ENCODE results near the gene ANOS1.
A peak's percentile ranks its signal among the peaks of the same experiment; 100 is the strongest.

ANOS1 gene

GRCh38 chrX:8717354-8717753 lies 14.6 kb downstream of the ANOS1 start:
- no peak for DNase-seq

- DNase-seq, result peak; percentile 11
Observed at GRCh38 chrX:8714164-8714563, 17.8 kb downstream of the ANOS1 start.

- DNase-seq, result peak; percentile 4
Observed at GRCh38 chrX:8711401-8711800, 20.5 kb downstream of the ANOS1 start.

DNA sequence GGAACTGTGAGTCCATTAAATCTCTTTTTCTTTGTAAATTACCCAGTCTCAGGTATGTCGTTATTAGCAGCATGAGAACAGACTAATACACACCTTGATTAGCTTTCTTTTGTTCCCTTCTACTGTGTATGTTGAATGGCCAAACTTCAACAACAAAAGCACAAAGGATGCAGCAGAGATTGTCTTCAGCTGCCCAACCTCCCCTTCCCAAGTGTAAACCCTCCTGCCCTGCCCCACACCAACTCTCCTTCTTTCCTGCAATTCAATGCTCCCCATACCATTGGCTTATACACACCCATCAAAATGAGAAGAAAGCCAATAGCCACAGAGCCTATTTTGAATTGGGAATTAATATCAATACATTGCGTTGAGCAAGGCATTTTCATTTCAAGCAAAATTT lies 27.8 kb downstream of the ANOS1 start:
- no peak for DNase-seq

DNA sequence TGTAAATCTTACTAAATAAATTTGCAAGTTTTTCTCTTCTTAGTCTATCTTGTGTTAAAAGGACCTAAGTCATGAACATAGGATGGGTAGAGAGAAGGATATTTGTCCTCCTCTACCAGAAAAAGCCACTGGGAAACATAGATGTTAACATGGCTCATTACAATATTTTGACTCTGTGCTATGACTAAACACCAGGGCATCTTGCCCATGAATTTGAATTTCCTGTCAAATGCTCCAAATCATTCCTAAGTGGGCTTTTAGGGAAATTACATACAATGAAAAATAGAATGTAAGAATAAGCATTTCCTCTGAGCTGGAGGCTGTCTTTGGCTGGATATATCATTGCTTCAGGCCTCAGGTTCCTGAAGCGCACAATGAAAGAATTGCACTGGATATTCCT lies 39.1 kb downstream of the ANOS1 start:
- DNase-seq, result no peak

- no peak for DNase-seq
Observed at GRCh38 chrX:8689473-8689872, 42.5 kb downstream of the ANOS1 start.

- no peak for DNase-seq
Observed at GRCh38 chrX:8688776-8689175, 43.2 kb downstream of the ANOS1 start.

- no peak for DNase-seq
Observed at GRCh38 chrX:8684201-8684965, 47.6 kb downstream of the ANOS1 start.

DNA sequence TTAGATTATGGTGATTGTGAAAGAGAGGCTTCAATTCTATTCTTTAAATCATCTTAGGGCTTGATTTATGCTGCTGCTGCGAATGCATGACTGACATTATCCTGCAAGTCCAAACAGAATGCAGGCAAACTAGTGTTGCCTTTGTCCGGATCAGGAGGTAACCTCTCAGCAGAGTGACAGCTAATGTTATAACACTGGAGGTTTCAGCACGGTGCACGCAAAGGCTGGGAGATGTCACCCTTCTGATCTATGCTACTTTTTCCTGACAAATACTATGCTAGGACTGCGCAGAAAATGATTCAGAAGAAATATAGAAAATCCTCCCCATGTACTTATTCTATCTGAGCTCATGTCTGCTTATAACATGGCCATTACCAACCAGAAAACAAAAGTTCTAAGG lies 48.2 kb downstream of the ANOS1 start:
- no peak for DNase-seq

- DNase-seq, result no peak
Observed at GRCh38 chrX:8679550-8679949, 52.4 kb downstream of the ANOS1 start.

DNA sequence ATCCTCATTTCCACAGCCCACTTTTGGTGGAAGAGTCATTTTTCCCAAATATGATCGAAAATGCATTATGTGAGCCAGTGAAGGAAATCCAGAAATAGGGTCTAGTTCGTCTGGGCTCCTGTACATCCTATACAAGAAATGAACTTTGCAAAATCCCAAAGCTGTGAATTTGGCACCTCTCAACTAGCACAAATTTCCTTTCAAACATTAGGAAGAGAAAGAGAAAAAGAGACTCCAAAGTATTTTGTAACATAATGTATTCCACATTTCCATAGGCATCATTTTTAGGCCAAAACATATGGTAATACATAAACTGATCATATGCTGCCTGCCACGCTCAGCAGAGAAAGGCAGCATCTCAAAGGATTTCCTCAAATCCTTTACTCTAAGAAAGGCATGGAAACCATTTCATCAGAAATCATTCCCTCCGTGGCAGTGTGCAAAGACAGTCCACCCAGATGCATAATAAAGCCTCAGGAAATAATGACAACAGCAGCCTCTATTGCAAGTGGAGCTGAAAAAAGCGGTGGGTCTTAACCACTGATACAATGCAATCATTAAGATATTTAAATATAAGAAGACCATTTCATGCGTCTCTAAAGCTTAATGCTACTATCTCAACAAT lies 56.8 kb downstream of the ANOS1 start:
- DNase-seq, result no peak

DNA sequence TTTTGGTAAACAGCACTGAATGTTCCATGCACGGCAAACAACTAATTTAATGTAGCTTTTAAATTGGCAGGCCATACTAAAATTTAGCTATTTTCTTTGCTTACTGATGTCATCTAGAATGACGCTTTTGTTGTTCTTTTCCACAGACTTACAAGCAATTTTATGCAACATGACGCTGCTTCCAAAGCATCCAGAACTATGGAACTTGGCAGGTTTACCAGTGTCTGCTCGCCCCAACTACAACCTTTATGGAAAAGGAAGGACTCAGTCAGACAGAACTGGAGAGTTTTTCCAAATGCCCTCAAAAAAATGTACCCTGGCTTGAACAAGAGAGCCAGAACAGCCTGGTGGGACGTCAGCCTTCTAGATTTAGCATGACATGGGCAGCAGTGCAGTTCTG lies 58.7 kb downstream of the ANOS1 start:
- DNase-seq, result no peak

- DNase-seq, result no peak
Observed at GRCh38 chrX:8672176-8672575, 59.8 kb downstream of the ANOS1 start.

DNA sequence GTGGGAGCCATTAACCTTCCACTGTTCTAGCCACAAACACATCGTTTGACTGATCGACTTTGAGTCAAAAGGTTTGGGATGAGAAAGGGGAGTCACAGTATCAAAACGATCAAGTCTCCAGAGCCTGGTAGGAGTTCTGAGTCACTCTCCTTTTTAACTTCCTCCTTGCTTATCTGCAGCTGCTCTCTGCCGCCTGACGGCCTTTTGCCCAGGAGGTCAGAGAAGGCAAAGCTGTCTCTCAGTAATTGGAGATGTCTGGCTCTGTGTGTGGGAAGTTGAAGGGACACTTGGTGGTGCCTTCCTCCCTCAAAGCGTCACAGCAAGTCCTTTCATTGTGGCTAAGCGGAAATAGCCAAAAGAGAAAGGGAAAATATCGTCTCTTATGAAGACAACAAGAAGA lies 63.1 kb downstream of the ANOS1 start:
- DNase-seq, result no peak

GRCh38 chrX:8663325-8663724 lies 68.6 kb downstream of the ANOS1 start:
- no peak for DNase-seq

DNA sequence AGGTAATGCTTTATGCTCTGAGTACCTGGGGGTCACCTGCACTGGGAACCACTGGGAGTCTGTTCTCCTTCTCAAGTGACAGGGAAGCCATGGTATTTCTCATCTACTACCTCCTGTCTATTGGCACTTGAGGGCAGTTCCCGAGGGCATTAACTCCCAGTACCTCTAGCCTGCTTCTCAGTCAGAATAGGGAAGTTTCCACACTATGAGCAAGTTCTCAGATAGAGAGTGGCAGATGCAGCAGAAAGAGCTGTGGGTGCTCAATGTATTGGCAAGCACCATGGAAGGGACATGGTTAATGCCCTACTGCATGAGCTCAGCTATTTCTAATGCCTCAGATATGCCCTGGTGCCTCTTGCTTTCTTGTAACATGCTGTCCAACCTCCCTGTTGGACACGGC lies 74.1 kb downstream of the ANOS1 start:
- no peak for DNase-seq

DNA sequence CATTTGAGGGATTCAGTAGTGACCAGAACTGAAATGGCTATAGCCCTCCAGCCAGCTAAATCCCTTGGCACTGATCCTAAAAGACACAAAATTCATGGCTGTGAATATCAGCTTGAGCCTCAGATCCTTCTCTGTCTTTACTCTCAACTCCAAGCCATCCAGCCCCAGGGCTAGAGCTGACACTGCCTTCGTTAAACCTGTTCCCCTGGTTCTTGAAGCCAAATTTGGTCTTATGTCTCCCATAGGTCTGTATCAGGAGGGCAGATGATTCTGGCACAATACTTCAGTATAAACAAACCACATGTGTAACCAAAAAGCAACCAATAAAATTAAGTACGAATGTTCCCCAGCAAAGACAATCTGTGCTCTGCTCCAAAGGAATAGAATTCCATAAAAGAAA lies 78.0 kb downstream of the ANOS1 start:
- DNase-seq, result no peak

GRCh38 chrX:8649969-8650368 lies 82.0 kb downstream of the ANOS1 start:
- DNase-seq, result no peak

DNA sequence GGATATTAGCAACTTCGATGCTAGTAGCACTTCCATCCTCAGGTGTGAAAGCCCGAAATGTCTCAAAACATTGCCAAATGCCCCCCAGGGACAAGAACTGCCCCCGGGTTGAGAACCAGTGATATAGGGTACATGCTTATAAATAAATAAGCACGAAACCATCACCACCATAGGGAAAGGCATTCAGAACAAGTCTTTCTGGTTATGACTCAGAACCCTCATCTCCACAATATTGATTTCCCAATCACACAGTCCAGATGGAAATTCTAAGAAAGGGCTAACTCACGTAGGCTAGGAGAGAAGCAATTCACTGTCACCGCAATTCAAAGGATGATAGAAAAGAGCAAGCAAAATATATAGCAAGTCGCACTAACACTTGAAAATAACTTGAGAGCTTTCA lies 84.8 kb downstream of the ANOS1 start:
- no peak for DNase-seq

DNA sequence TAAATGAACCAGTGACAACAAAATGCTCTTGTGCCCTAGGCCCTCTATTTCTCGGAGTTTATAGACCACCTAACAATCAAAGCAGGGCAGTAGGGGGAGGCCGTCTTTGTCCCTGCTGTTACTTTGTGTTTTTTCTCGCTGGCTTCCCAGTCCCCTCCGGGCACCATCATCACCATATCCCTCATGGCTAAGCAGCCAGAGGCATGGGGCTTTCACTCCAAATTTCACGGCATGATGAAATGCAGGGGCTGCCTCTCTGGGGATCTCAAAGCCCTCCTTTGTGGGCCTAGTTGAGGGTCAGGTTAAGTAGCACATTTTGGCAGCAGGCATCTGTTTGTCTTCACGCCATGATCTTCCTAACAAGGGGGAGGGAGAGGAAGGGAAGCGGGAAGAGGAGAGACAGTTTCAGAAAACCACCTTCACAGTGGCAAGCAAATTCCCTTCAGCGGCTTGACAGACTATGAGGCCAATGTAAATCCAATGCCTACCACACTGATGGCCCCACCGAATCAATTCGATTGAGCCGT lies 91.9 kb downstream of the ANOS1 start:
- no peak for DNase-seq

DNA sequence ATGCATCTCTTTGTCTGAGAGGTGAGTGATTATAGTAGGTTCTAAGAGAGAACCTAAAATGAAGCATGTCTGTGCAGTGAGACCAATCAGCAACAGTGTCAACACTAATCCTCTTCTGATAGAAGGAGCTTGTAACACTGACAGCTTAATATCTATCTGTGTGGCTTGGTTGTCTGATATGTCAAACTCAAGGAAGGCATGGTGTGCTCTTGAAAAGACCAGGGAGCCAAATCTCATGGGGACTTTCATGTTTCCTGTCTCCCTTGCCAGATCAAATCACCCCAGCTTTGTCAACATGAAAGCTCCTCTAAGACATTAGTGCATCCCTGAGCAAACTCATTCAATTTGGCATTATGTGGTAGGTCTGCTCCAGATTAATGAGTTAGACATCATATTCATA lies 95.4 kb downstream of the ANOS1 start:
- DNase-seq, result no peak

GRCh38 chrX:8635812-8636211 lies 96.1 kb downstream of the ANOS1 start:
- no peak for DNase-seq

- DNase-seq, result no peak
Observed at GRCh38 chrX:8632924-8633323, 99.0 kb downstream of the ANOS1 start.

DNA sequence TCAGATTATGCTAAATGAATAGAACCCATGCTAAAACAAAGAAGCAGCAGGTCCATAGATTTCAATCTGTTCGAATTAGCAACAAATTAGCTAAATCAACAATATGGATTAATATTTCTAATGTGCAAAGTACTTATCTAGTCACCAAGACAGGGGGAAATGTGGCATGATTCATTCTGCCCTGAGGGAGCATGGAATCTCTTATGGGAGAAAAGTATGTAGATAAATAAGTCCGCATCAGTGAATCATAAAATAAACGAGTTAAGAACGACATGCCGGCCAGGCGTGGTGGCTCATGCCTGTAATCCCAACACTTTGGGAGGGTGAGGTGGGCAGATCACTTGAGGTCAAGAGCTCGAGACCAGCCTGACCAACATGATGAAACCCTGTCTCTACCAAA lies 102.1 kb downstream of the ANOS1 start:
- DNase-seq, result no peak

DNA sequence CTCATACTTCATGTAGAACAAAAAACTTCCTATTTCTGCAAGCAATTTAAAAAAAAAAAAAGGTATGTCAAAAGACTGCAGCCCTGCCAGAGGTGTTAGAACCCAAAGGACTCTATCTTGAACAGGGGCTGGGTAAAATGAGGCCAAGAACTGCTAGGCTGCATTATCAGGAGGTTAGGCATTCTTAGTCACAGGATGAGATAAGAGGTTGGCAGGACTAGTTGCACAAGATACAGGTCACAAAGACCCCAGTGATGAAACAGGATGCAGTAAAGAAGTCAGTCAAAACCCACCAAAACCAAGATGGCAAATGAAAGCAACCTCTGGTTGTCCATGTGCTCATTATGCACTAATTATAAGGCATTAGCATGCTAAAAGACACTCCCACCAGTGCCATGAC lies 104.1 kb downstream of the ANOS1 start:
- no peak for DNase-seq

Data from NCI-H146 (cell line).